ENCODE measurements around the gene FUNDC1.

FUNDC1 gene

GRCh38 chrX:44474410-44474809, 68.2 kb downstream of the FUNDC1 start:
- no peak for DNase-seq

Data from activated T-cell treated with anti-CD3 and anti-CD28 coated beads for 4 hours (primary cell).